Endometrium (tissue), 2 donors: Measurements from ENCODE around the gene LDLRAD1.
"Not testable (repeated sequence)": the region's sequence is repeated elsewhere in the genome, so short reads cannot be mapped to it uniquely, and the experiment has no call there.

Experiments
- FAIRE-seq: peaks from 2 replicates; lab custom pipeline; 2012; peaks lifted over from hg19 to GRCh38; lab: Jason Lieb, UNC
- donor health status: control.
- donor health status: control.

LDLRAD1 gene

GRCh38 chr1:54016343-54017282, 1.4 kb downstream of the LDLRAD1 start:
- FAIRE-seq, result no peak

GRCh38 chr1:54014009-54014629, 3.9 kb downstream of the LDLRAD1 start:
- FAIRE-seq, result no peak

GRCh38 chr1:54013393-54014008, 4.5 kb downstream of the LDLRAD1 start:
- no peak for FAIRE-seq

- no peak for FAIRE-seq
These were observed 5.1 kb downstream of the LDLRAD1 start for GRCh38 chr1:54012863-54013262.

DNA sequence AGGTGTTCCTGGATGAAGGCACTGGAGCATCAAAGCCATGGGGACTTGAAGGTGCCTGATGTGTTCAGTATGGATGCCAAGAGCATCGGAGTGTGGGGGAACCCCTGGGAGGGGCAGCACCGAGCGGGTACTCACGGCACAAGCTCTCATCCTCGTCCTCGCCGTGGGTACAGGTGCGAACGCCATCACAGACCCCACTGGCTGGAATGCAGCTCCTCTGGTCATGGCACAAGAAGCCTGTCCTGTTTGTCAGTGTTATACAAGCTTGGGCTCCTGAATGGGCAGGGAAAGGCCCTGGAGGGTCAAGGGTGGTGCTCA, 6.0 kb downstream of the LDLRAD1 start:
- FAIRE-seq, result no peak

- FAIRE-seq, result no peak
These were observed 6.5 kb downstream of the LDLRAD1 start for GRCh38 chr1:54011316-54012007.

- no peak for FAIRE-seq
These were observed 7.4 kb downstream of the LDLRAD1 start for GRCh38 chr1:54010415-54011117.

- no peak for FAIRE-seq
These were observed 8.6 kb downstream of the LDLRAD1 start for GRCh38 chr1:54009406-54009805.

DNA sequence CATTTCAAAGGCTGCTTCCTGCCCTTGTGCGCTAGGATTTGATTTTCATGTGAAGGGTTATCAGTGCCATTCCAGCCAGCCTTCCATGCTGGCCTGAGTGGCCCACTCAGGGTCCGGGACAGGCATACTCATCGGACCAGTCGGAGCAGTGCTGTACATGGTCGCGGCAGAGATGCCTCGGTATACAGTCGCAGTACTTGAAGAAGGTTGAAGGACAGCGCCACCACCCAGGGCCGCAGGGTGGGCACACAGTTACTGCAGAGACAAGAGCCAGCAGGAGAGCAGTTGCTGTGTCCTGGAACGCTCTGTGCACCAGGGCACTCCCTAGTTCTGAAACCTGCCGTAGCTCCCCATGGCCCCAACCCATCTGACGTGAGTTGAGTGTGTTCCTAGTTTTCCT, 9.1 kb downstream of the LDLRAD1 start:
- FAIRE-seq, result no peak

DNA sequence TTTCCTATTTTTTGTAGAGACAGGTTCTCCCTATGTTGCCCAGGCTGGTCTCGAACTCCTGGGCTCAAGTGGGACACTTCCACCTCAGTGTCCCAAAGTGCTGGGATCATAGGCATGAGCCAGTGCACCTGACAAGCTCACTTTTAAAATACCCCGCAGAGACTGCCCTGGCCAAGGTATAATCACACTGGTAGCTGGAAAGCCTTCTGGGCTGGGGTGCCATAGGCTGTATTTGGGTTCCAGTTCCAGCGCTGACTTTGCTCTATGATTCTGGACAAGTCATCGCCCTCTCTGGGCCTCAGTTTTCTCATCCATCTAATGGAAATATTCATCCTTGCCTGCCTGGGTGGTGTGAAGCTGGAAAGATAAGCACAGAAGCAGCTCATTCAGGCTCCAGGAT, 10.4 kb downstream of the LDLRAD1 start:
- FAIRE-seq, result no peak

DNA sequence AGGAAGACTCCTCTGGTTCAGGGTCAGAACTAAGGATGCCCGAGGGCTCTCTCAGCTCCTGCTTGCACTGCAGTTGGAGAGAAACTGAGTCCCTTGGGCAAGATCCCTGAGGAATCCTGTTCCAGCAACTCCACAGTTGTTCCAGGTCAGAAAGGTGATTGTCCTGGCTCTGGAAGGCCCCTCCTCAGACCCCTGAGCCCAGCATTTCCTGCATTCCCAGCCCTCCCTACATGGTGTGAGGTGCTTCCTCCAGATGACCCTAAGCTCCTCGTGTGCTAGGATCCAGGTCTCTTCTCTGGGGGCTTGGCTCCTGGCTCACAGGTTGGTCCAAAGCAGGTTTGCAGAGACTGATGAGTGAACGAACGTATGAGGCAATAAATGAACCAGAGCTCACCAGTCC, 11.5 kb downstream of the LDLRAD1 start:
- FAIRE-seq, result no peak

DNA sequence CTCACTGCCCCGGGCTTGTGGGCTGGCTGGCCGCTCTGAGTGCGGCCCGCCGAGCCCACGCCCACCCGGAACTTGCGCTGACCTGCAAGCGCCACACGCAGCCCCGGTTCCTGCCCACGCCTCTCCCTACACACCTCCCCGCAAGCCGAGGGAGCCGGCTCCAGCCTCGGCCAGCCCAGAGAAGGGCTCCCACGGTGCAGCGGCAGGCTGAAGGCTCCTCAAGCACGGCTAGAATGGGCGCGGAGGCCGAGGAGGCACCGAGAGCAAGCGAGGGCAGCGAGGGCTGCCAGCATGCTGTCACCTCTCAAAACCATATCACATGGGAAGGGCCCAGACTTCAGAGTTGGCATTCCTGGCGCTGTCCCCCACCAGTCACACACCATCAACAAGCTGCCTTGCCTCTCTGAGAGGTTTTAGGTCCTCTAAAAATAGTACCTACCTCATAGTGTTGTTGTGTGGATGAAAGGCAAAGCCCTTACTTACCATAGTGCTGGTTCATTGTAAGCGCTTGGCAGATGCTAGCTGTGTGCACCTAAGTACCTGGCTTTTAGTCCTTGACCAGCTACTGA, 13.4 kb downstream of the LDLRAD1 start:
- no peak for FAIRE-seq

GRCh38 chr1:54003750-54004480, 14.1 kb downstream of the LDLRAD1 start:
- not testable (repeated sequence) for FAIRE-seq

DNA sequence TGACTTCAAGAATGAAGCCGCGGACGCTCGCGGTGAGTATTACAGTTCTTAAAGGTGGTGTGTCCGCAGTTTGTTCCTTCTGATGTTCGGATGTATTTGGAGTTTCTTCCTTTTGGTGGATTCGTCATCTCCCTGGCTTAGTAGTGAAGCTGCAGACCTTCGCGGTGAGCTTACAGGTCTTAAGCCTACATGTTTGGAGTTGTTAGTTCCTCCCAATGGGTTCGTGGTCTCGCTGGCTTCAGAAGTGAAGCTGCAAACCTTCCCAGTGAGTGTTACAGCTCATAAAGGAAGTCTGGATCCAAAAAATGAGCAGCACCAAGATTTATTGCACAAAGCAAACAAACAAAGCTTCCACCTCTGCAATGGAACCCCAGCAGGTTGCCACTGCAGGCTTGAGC, 14.7 kb downstream of the LDLRAD1 start:
- FAIRE-seq, result no peak

DNA sequence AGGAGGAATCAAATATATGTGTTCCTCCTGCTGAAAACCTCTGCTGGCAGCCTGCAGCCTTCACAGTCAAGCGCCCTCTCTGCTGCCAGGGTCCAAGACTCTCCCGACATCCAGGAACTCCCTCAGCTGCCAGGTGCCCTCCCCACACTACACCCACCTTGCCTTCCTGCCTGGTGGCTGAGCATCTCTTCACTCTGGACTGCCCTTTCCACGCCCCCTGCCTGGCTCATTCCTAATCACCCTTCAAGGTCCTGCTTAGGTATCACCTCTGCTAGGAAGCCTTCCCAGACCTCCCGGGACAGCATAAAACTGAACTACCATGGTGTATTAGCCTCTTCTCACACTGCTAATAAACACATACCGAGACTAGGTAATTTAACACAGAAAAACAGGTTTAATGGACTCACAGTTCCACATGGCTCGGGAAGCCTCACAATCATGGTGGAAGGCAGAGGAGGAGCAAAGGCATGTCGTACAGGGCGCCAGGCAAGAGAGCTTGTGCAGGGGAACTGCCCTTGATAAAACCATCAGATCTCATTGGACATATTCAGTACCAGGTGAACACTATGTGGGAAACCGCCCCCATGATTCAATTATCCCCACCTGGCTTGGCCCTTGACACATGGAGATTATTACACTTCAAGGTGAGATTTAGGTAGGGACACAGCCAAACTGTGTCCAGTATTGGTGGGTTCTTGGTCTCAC, 15.3 kb downstream of the LDLRAD1 start:
- FAIRE-seq, result no peak

- no peak for FAIRE-seq
These were observed 16.4 kb downstream of the LDLRAD1 start for GRCh38 chr1:54001591-54001990.

DNA sequence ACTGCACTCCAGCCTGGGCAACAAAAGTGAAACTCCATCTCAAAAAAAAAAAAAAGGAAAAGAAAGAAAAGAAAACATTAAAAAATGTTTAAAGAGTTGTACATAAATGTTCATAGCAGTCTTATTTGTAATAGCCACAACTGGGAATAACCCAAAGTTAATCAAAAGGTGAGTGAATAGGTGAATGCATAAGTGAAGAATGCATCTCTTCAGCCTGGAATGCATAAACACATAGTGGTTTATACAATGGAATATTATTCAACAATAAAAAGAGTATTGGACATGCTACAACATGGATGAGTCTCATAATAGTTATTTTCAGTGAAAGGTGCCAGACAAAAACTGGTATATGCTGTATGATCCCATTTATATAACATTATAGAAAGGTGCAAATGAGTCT, 18.1 kb downstream of the LDLRAD1 start:
- FAIRE-seq, result no peak

- no peak for FAIRE-seq
These were observed 19.8 kb downstream of the LDLRAD1 start for GRCh38 chr1:53998223-53998622.

GRCh38 chr1:53995683-53996082, 22.3 kb downstream of the LDLRAD1 start:
- FAIRE-seq, result no peak

DNA sequence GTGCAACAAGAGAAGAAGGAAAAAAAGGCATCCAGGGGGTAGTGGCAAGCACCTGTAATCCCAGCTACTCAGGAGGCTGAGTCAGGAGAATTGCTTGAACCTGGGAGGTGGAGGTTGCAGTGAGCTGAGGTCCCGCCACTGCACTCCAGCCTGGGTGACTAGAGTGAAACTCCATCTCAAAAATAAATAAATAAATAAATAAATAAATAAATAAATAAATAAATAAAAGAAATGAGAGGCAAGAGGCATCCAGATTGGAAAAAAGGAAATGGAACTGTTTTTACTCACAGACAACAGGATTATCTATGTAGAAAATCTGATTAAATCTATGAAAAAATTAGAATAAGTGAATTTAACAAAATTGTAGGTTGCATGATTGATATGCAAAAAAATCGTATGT, 23.5 kb downstream of the LDLRAD1 start:
- not testable (repeated sequence) for FAIRE-seq
